DND-41 (cell line): ENCODE results near the gene CALN1.

Experiments used
- ATAC-seq: fragments of 200-7000 bp; cut with Tn5 transposase; 3 replicates; pipeline ENCODE4 v1.9.1; 2021; ENCODE audit warnings: low read depth; ENCODE audit not compliant: insufficient read depth
- DNase-seq: peaks from one replicate; pipeline ENCODE4 v3.0.0-alpha.2; 2020
- H2AFZ ChIP-seq: 2 replicates; pipeline ENCODE4 v1.6.0; 2012; ENCODE audit warnings: low read depth, low read length
- H3K27ac ChIP-seq: 2 replicates; pipeline ENCODE4 v1.5.1; 2012; ENCODE audit warnings: low read length, inconsistent platforms
- H3K27me3 ChIP-seq: fragments of 200-600 bp; sonication (generic); 2 replicates; pipeline ENCODE4 v1.6.0; 2012; ENCODE audit warnings: low read length, mild to moderate bottlenecking, inconsistent platforms; ENCODE audit not compliant: insufficient read depth, poor library complexity
- H3K36me3 ChIP-seq: 2 replicates; pipeline ENCODE4 v1.5.1; 2012; ENCODE audit warnings: low read length, inconsistent platforms; ENCODE audit not compliant: insufficient read depth
- H3K4me1 ChIP-seq: 2 replicates; pipeline ENCODE4 v1.5.1; 2012; ENCODE audit warnings: mild to moderate bottlenecking, low read length; ENCODE audit not compliant: insufficient read depth
- H3K4me2 ChIP-seq: 2 replicates; pipeline ENCODE4 v1.6.0; 2012; ENCODE audit warnings: mild to moderate bottlenecking, moderate library complexity, low read length, inconsistent platforms; ENCODE audit not compliant: insufficient read depth
- H3K4me3 ChIP-seq, 2 experiments: fragments of 200-600 bp in 1 of 2; shearing (Covaris generic) in 1 of 2; 2 replicates each; pipeline ENCODE4 v1.5.1; 2012 to 2016; ENCODE audit warnings: inconsistent platforms in 2 of 2, low read length in 2 of 2, mild to moderate bottlenecking in 2 of 2, low read depth in 1 of 2, moderate library complexity in 1 of 2
- H3K79me2 ChIP-seq: 2 replicates; pipeline ENCODE4 v1.6.0; 2012; ENCODE audit warnings: low read length, inconsistent platforms; ENCODE audit not compliant: insufficient read depth
- H3K9ac ChIP-seq: 2 replicates; pipeline ENCODE4 v1.6.0; 2012; ENCODE audit warnings: low read depth, mild to moderate bottlenecking, inconsistent platforms, low read length, moderate library complexity
- H3K9me3 ChIP-seq: 2 replicates; pipeline ENCODE4 v1.5.1; 2012; ENCODE audit warnings: low read length, moderate library complexity, mild to moderate bottlenecking, inconsistent platforms; ENCODE audit not compliant: insufficient read depth, severe bottlenecking
- H4K20me1 ChIP-seq: 2 replicates; pipeline ENCODE4 v1.6.0; 2012; ENCODE audit warnings: low read length; ENCODE audit not compliant: insufficient read depth
- CTCF ChIP-seq: IDR thresholded peaks from 2 replicates; pipeline ENCODE4 v1.5.1; 2012; ENCODE audit warnings: borderline replicate concordance, low read length, moderate library complexity, mild to moderate bottlenecking; ENCODE audit not compliant: poor library complexity, severe bottlenecking; ENCODE audit errors: extremely low read depth
- EZH2 ChIP-seq: IDR thresholded peaks from 3 replicates; pipeline ENCODE4 v1.6.1; 2012; ENCODE audit warnings: borderline replicate concordance, low read depth, mild to moderate bottlenecking, moderate library complexity, low read length, inconsistent platforms; ENCODE audit not compliant: severe bottlenecking

CALN1 gene

GRCh38 chr7:72080865-72081510 lies 331.1 kb downstream of the CALN1 start:
- no peak for TF ChIP-seq CTCF
- TF ChIP-seq EZH2 = no peak
- no peak for DNase-seq
- Histone ChIP-seq H3K4me2 (no peak overlapping the region), H2AFZ (peak overlapping the region; percentile 21), H3K36me3 (no peaks in the 10 kb centered on the region), H3K4me1 (peaks cover 16% of the 10 kb centered on the region), H4K20me1 (no peaks in the 10 kb centered on the region), H3K4me3 (no peak overlapping the region), H3K9ac (no peak overlapping the region), H3K27me3 (no peaks in the 10 kb centered on the region), H3K27ac (0 out of 2 replicates have a peak overlapping the region, but pooled peaks have one; percentile 12), H3K79me2 (no peaks in the 10 kb centered on the region), H3K9me3 (no peaks in the 10 kb centered on the region)
- no peak for ATAC-seq

GRCh38 chr7:72080341-72080766 lies 331.8 kb downstream of the CALN1 start:
- ATAC-seq = no peak
- H3K4me3 ChIP-seq = no peak overlapping the region
- no peaks in the 10 kb centered on the region for H4K20me1 ChIP-seq
- no peak overlapping the region for H3K4me2 ChIP-seq
- peak overlapping the region; percentile 21 for H2AFZ ChIP-seq
- TF ChIP-seq CTCF (no peak), EZH2 (no peak)
- no peaks in the 10 kb centered on the region for H3K9me3 ChIP-seq
- H3K79me2 ChIP-seq = no peaks in the 10 kb centered on the region
- H3K27me3 ChIP-seq = no peaks in the 10 kb centered on the region
- H3K9ac ChIP-seq = no peak overlapping the region
- H3K4me1 ChIP-seq = peaks cover 16% of the 10 kb centered on the region
- no peak overlapping the region for H3K27ac ChIP-seq
- H3K36me3 ChIP-seq = no peaks in the 10 kb centered on the region
- DNase-seq = no peak

GRCh38 chr7:72078856-72079255 lies 333.3 kb downstream of the CALN1 start:
- no peak overlapping the region for H3K4me2 ChIP-seq
- no peak overlapping the region for H2AFZ ChIP-seq
- H3K9ac ChIP-seq = no peak overlapping the region
- ATAC-seq (no peak), DNase-seq (no peak)
- H4K20me1 ChIP-seq = no peaks in the 10 kb centered on the region
- peaks cover 16% of the 10 kb centered on the region for H3K4me1 ChIP-seq
- H3K36me3 ChIP-seq = no peaks in the 10 kb centered on the region
- TF ChIP-seq EZH2 = no peak
- TF ChIP-seq CTCF = no peak
- no peak overlapping the region for H3K27ac ChIP-seq
- no peaks in the 10 kb centered on the region for H3K79me2 ChIP-seq
- no peaks in the 10 kb centered on the region for H3K27me3 ChIP-seq
- H3K4me3 ChIP-seq = no peak overlapping the region
- H3K9me3 ChIP-seq = no peaks in the 10 kb centered on the region

GRCh38 chr7:72078301-72078700 lies 333.8 kb downstream of the CALN1 start:
- DNase-seq (no peak), ATAC-seq (no peak)
- no peaks in the 10 kb centered on the region for H4K20me1 ChIP-seq
- H2AFZ ChIP-seq = no peak overlapping the region
- no peak overlapping the region for H3K4me3 ChIP-seq
- TF ChIP-seq CTCF (no peak), EZH2 (no peak)
- no peak overlapping the region for H3K9ac ChIP-seq
- no peaks in the 10 kb centered on the region for H3K9me3 ChIP-seq
- no peaks in the 10 kb centered on the region for H3K79me2 ChIP-seq
- H3K27ac ChIP-seq = no peak overlapping the region
- no peaks in the 10 kb centered on the region for H3K27me3 ChIP-seq
- H3K4me1 ChIP-seq = peaks cover 21% of the 10 kb centered on the region
- H3K4me2 ChIP-seq = no peak overlapping the region
- no peaks in the 10 kb centered on the region for H3K36me3 ChIP-seq
